GM12864 (cell line): ENCODE data around the gene RASAL1.
A peak's percentile ranks its signal among the peaks of the same experiment; 100 is the strongest.

ENCODE experiments used
- DNase-seq: peaks from one replicate; pipeline ENCODE4 v3.0.0-alpha.2; 2011; ENCODE audit warnings: low read depth
- H3K4me3 ChIP-seq: 2 replicates; pipeline ENCODE4 v1.5.1; 2011; ENCODE audit warnings: mild to moderate bottlenecking, low read depth, low read length, control low read depth
- CTCF ChIP-seq: IDR thresholded peaks from 2 replicates; pipeline ENCODE4 v1.5.1; 2011; ENCODE audit warnings: low read depth, mild to moderate bottlenecking, moderate library complexity, low read length, control low read depth, inconsistent platforms; ENCODE audit errors: missing control alignments

RASAL1 gene

GRCh38 chr12:113108308-113108707 lies 27.3 kb downstream of the RASAL1 start:
- no peak overlapping the region for H3K4me3 ChIP-seq
- TF ChIP-seq CTCF, result no peak
- DNase-seq, result no peak

- H3K4me3 ChIP-seq, result no peak overlapping the region
- TF ChIP-seq CTCF, result no peak
- no peak for DNase-seq
Measured at GRCh38 chr12:113106361-113106760, 29.2 kb downstream of the RASAL1 start.

- H3K4me3 ChIP-seq, result no peak overlapping the region
- TF ChIP-seq CTCF, result no peak
- no peak for DNase-seq
Measured at GRCh38 chr12:113105606-113106271, 29.8 kb downstream of the RASAL1 start.

- no peak overlapping the region for H3K4me3 ChIP-seq
- no peak for DNase-seq
- no peak for TF ChIP-seq CTCF
Measured at GRCh38 chr12:113104953-113105510, 30.5 kb downstream of the RASAL1 start.

- TF ChIP-seq CTCF, result no peak
- peak overlapping the region; percentile 16 for H3K4me3 ChIP-seq
- no peak for DNase-seq
Measured at GRCh38 chr12:113103756-113104450, 31.7 kb downstream of the RASAL1 start.

GRCh38 chr12:113102811-113103210 lies 32.8 kb downstream of the RASAL1 start:
- H3K4me3 ChIP-seq, result no peak overlapping the region
- DNase-seq, result no peak
- TF ChIP-seq CTCF, result no peak
